Spleen (tissue), 7 donors: ENCODE measurements around the gene DAB2.

Experiments used
- POLR2A ChIP-seq, 3 donors: fragments of 450-650 bp; IDR thresholded peaks; one replicate each; pipeline ENCODE4 v1.5.1; 2017; ENCODE audit warnings: antibody characterized with exemption in 3 of 3, mild to moderate bottlenecking in 1 of 3
- TF ChIP-seq, protein P1 (sequence below), 11 experiments: fragments of 200-600 bp in 7 of 11; fragments of 450-650 bp in 4 of 11; sonication (generic) in 4 of 11; IDR thresholded peaks in 8 of 11; conservative IDR thresholded peaks in 3 of 11; 1 replicate in 7 of 11; 2 replicates in 4 of 11; pipeline versions ENCODE4 v1.4.0 to v1.8.0; 2016 to 2021; ENCODE audit warnings: antibody characterized with exemption in 11 of 11, inconsistent platforms in 4 of 11, mild to moderate bottlenecking in 1 of 11
- donor health status: DM: no; HTN: no; CAD: no; lungs with moderate emphysema.
- donor health status: DM: no; HTN: no; CAD: no.
- donor health status: DM: no; HTN: no; CAD: no.

DNA sequence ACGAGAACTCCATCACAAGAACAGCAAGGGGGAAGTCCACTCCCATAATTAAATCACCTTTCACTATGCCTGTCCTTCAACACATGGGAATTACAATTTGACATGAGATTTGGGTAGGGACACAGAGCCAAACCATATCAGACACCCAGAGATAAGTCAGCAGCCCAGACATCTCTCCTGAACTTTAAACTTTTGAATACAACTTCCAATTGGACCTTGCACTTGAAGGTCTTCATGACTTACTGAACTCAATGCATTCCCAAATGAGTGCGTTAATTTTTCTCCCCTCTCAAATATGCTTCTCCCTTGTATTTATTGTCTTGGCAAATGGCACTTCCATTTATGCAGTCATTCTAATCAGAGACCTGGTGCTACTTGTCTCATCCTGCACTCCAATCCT lies 72.6 kb downstream of the DAB2 start:
- TF ChIP-seq POLR2A (IDR thresholded peaks at IDR 0.05): no peak
- TF ChIP-seq, protein P1, sequence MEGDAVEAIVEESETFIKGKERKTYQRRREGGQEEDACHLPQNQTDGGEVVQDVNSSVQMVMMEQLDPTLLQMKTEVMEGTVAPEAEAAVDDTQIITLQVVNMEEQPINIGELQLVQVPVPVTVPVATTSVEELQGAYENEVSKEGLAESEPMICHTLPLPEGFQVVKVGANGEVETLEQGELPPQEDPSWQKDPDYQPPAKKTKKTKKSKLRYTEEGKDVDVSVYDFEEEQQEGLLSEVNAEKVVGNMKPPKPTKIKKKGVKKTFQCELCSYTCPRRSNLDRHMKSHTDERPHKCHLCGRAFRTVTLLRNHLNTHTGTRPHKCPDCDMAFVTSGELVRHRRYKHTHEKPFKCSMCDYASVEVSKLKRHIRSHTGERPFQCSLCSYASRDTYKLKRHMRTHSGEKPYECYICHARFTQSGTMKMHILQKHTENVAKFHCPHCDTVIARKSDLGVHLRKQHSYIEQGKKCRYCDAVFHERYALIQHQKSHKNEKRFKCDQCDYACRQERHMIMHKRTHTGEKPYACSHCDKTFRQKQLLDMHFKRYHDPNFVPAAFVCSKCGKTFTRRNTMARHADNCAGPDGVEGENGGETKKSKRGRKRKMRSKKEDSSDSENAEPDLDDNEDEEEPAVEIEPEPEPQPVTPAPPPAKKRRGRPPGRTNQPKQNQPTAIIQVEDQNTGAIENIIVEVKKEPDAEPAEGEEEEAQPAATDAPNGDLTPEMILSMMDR (IDR thresholded peaks at IDR 0.05 in 8 of 11, conservative IDR thresholded peaks at IDR 0.05 in 3 of 11): no peak
